H9 (cell line): ENCODE data around the gene TTF2. TPM values are rescaled to one million over a fixed set of nuclear protein-coding genes. Genes with fewer than 3 reads are reported as not detected.

Source experiments
- DNase-seq: peaks from one replicate; pipeline ENCODE4 v3.0.0-alpha.2; 2017
- H2AFZ ChIP-seq: one replicate; pipeline ENCODE4 v1.6.1; 2013; ENCODE audit warnings: mild to moderate bottlenecking, low read length, control low read depth, moderate library complexity
- H2AK5ac ChIP-seq: 2 replicates; pipeline ENCODE4 v1.6.1; 2013; ENCODE audit warnings: low read length, control low read depth, mixed read lengths; ENCODE audit not compliant: insufficient read length
- H2BK120ac ChIP-seq: one replicate; pipeline ENCODE4 v1.6.1; 2013; ENCODE audit warnings: low read depth, mild to moderate bottlenecking, low read length, control low read depth, inconsistent platforms; ENCODE audit not compliant: poor library complexity, severe bottlenecking
- H2BK12ac ChIP-seq: 2 replicates; pipeline ENCODE4 v1.6.1; 2013; ENCODE audit warnings: low read length, control low read depth, mixed read lengths, low read depth; ENCODE audit not compliant: insufficient read length
- H2BK15ac ChIP-seq: 2 replicates; pipeline ENCODE4 v1.6.1; 2013; ENCODE audit warnings: low read depth, low read length, control low read depth
- H2BK20ac ChIP-seq: one replicate; pipeline ENCODE4 v1.6.1; 2013; ENCODE audit warnings: low read depth, mild to moderate bottlenecking, low read length, control low read depth, inconsistent platforms; ENCODE audit not compliant: poor library complexity, severe bottlenecking
- H2BK5ac ChIP-seq: 2 replicates; pipeline ENCODE4 v1.6.1; 2013; ENCODE audit warnings: low read length, control low read depth, mixed read lengths; ENCODE audit not compliant: insufficient read length
- H3K14ac ChIP-seq: 2 replicates; pipeline ENCODE4 v1.6.1; 2013; ENCODE audit warnings: low read length, control low read depth; ENCODE audit not compliant: insufficient read depth
- H3K18ac ChIP-seq: 2 replicates; pipeline ENCODE4 v1.6.1; 2013; ENCODE audit warnings: low read depth, mild to moderate bottlenecking, mixed read lengths, low read length, control low read depth; ENCODE audit not compliant: insufficient read length
- H3K23ac ChIP-seq: 2 replicates; pipeline ENCODE4 v1.6.1; 2013; ENCODE audit warnings: low read length, control low read depth, mixed read lengths, low read depth; ENCODE audit not compliant: insufficient read length
- H3K23me2 ChIP-seq: 2 replicates; pipeline ENCODE4 v1.6.1; 2013; ENCODE audit warnings: low read depth, mild to moderate bottlenecking, mixed read lengths, low read length, control low read depth; ENCODE audit not compliant: insufficient read length, poor library complexity, severe bottlenecking
- H3K27ac ChIP-seq: 2 replicates; pipeline ENCODE4 v1.5.1; 2013; ENCODE audit warnings: low read length, control low read depth, mixed read lengths, low read depth; ENCODE audit not compliant: insufficient read length
- H3K27me3 ChIP-seq: 2 replicates; pipeline ENCODE4 v1.6.1; 2013; ENCODE audit warnings: low read length, control low read depth, inconsistent platforms; ENCODE audit not compliant: insufficient read depth
- H3K4ac ChIP-seq: 2 replicates; pipeline ENCODE4 v1.6.1; 2013; ENCODE audit warnings: low read depth, mild to moderate bottlenecking, control low read depth, inconsistent platforms, low read length, moderate library complexity
- H3K4me1 ChIP-seq: 2 replicates; pipeline ENCODE4 v1.6.1; 2013; ENCODE audit warnings: low read length, control low read depth, inconsistent platforms; ENCODE audit not compliant: insufficient read depth
- H3K4me2 ChIP-seq: 2 replicates; pipeline ENCODE4 v1.6.1; 2013; ENCODE audit warnings: low read length, control low read depth, mixed read lengths; ENCODE audit not compliant: insufficient read length, insufficient read depth
- H3K56ac ChIP-seq: 2 replicates; pipeline ENCODE4 v1.6.1; 2013; ENCODE audit warnings: low read depth, mild to moderate bottlenecking, mixed read lengths, low read length, control low read depth; ENCODE audit not compliant: insufficient read length
- H3K79me1 ChIP-seq: 2 replicates; pipeline ENCODE4 v1.6.1; 2013; ENCODE audit warnings: low read depth, mild to moderate bottlenecking, moderate library complexity, low read length, control low read depth, inconsistent platforms; ENCODE audit not compliant: insufficient read depth, poor library complexity, severe bottlenecking
- H3K79me2 ChIP-seq: 2 replicates; pipeline ENCODE4 v1.6.1; 2013; ENCODE audit warnings: low read length, control low read depth, inconsistent platforms; ENCODE audit not compliant: insufficient read depth
- H3K9ac ChIP-seq: 2 replicates; pipeline ENCODE4 v1.6.1; 2013; ENCODE audit warnings: low read length, control low read depth, mixed read lengths; ENCODE audit not compliant: insufficient read length; ENCODE audit errors: extremely low read depth
- H3K9me3 ChIP-seq: one replicate; pipeline ENCODE4 v1.6.1; 2013; ENCODE audit warnings: low read depth, low read length, inconsistent platforms; ENCODE audit not compliant: control insufficient read depth
- H3T11ph ChIP-seq: one replicate; pipeline ENCODE4 v1.6.1; 2013; ENCODE audit warnings: mild to moderate bottlenecking, low read length, control low read depth, inconsistent platforms
- H4K20me1 ChIP-seq: one replicate; pipeline ENCODE4 v1.6.1; 2013; ENCODE audit not compliant: control insufficient read depth, insufficient read length, insufficient read depth
- H4K5ac ChIP-seq: 2 replicates; pipeline ENCODE4 v1.6.1; 2013; ENCODE audit warnings: low read depth, mild to moderate bottlenecking, mixed read lengths, low read length, control low read depth; ENCODE audit not compliant: insufficient read length
- H4K8ac ChIP-seq: replicated peaks from 2 replicates; pipeline ENCODE4 v1.6.1; 2013; ENCODE audit warnings: low read length, control low read depth, mixed read lengths, low read depth; ENCODE audit not compliant: insufficient read length
- H4K91ac ChIP-seq: 2 replicates; pipeline ENCODE4 v1.6.1; 2013; ENCODE audit warnings: low read depth, mild to moderate bottlenecking, moderate library complexity, mixed read lengths, low read length, control low read depth; ENCODE audit not compliant: insufficient read length
- H3K27ac Mint-ChIP-seq, 3 experiments: 2 replicates in 2 of 3; 3 replicates in 1 of 3; pipeline ENCODE4 v1.8.0; 2020 to 2021; ENCODE audit warnings: mixed read lengths in 3 of 3, mild to moderate bottlenecking in 1 of 3, moderate library complexity in 1 of 3
- H3K27me3 Mint-ChIP-seq: 2 replicates; pipeline ENCODE4 v1.8.0; 2021; ENCODE audit warnings: low read depth, mild to moderate bottlenecking, moderate library complexity, mixed read lengths
- H3K36me3 Mint-ChIP-seq, 3 experiments: 2 replicates in 2 of 3; 3 replicates in 1 of 3; pipeline ENCODE4 v1.8.0; 2020 to 2021; ENCODE audit warnings: low read depth in 3 of 3, mixed read lengths in 3 of 3; ENCODE audit not compliant: insufficient read depth in 1 of 3
- H3K4me1 Mint-ChIP-seq, 2 experiments: 2 replicates each; pipeline ENCODE4 v1.8.0; 2020; ENCODE audit warnings: mixed read lengths in 2 of 2
- H3K4me3 Mint-ChIP-seq, 2 experiments: 2 replicates in 1 of 2; 3 replicates in 1 of 2; pipeline ENCODE4 v1.8.0; 2020 to 2021; ENCODE audit warnings: mild to moderate bottlenecking in 2 of 2, mixed read lengths in 2 of 2, moderate library complexity in 1 of 2
- H3K9me3 Mint-ChIP-seq, 2 experiments: 2 replicates in 1 of 2; 3 replicates in 1 of 2; pipeline ENCODE4 v1.8.0; 2020; ENCODE audit warnings: mild to moderate bottlenecking in 2 of 2, mixed read lengths in 2 of 2, moderate library complexity in 1 of 2
- CTCF ChIP-seq: fragments of 200-600 bp; sonication (generic); conservative IDR thresholded peaks from 3 replicates; pipeline ENCODE4 v1.8.0; 2021; ENCODE audit warnings: antibody characterized with exemption, mild to moderate bottlenecking
- WGBS: extraction: QIAGEN DNeasy Blood & Tissue Kit; methylation state at CpG from one replicate; pipeline ENCODE4 v1.1.7; 2013; ENCODE audit warnings: missing lambda C conversion rate, low lambda C conversion rate, mixed read lengths; ENCODE audit not compliant: insufficient read length; ENCODE audit errors: extremely low coverage; 5-methylcytosine and 5-hydroxymethylcytosine counted together
- total RNA-seq: library from RNA; stranded (reverse); gene quantifications from 2 replicates; pipeline ENCODE4 v1.2.1, GENCODE V29; 2021

TTF2 gene
- total RNA-seq, 1 experiment from 2014 or later, result 86.4 TPM

- Histone ChIP-seq H3K4me1 (no peaks in the 10 kb centered on the region), H3K4ac (no peak overlapping the region), H2AFZ (no peak overlapping the region), H2BK120ac (no peak overlapping the region), H2BK12ac (no peak overlapping the region), H2AK5ac (no peak overlapping the region), H3K4me2 (no peak overlapping the region), H3K9me3 (no peaks in the 10 kb centered on the region), H3T11ph (no peak overlapping the region), H3K18ac (no peak overlapping the region), H4K5ac (no peak overlapping the region), H3K23ac (no peak overlapping the region), H2BK15ac (no peak overlapping the region), H3K79me2 (no peaks in the 10 kb centered on the region; the same call in 1 of the 2 replicates), H4K91ac (no peak overlapping the region), H3K27me3 (no peaks in the 10 kb centered on the region), H3K14ac (no peak overlapping the region), H3K79me1 (no peaks in the 10 kb centered on the region), H4K20me1 (no peaks in the 10 kb centered on the region), H3K23me2 (no peaks in the 10 kb centered on the region), H3K56ac (no peak overlapping the region), H3K27ac (no peak overlapping the region), H4K8ac (no peak overlapping the region), H2BK20ac (no peak overlapping the region), H2BK5ac (no peak overlapping the region), H3K9ac (no peak overlapping the region)
- Mint-ChIP-seq H3K36me3 (peaks cover 45 to 90% (median 79%) of the 10 kb centered on the region in 3 experiments), H3K27me3 (no peaks in the 10 kb centered on the region), H3K4me1 (peaks cover 0 to 2% of the 10 kb centered on the region in 2 experiments; a peak in 1 of 4 replicates), H3K9me3 (no peaks in the 10 kb centered on the region), H3K27ac (no peak overlapping the region), H3K4me3 (no peak overlapping the region)
- WGBS, result no CpG with 5 or more reads among the region's 6 CpGs
- no peak for TF ChIP-seq CTCF
- DNase-seq, result no peak
Measured at GRCh38 chr1:117079737-117080136, 19.6 kb downstream of the TTF2 start.
